KMS-11 (cell line): ENCODE measurements around the gene KRTAP10-8.

Experiments used
- H2AFZ ChIP-seq: fragments of 200-600 bp; sonication (generic); 2 replicates; pipeline ENCODE4 v1.6.1; 2016; ENCODE audit warnings: antibody characterized with exemption, mixed run types, low read depth
- H3K27ac ChIP-seq: fragments of 200-600 bp; sonication (generic); 2 replicates; pipeline ENCODE4 v1.6.1; 2016; ENCODE audit warnings: mild to moderate bottlenecking, mixed run types
- H3K27me3 ChIP-seq: fragments of 200-600 bp; sonication (generic); 2 replicates; pipeline ENCODE4 v1.6.1; 2017; ENCODE audit warnings: mild to moderate bottlenecking, low read depth, mixed run types, moderate library complexity; ENCODE audit not compliant: insufficient read depth
- H3K36me3 ChIP-seq: fragments of 200-600 bp; sonication (generic); 2 replicates; pipeline ENCODE4 v1.6.1; 2017; ENCODE audit warnings: mild to moderate bottlenecking, mixed run types; ENCODE audit not compliant: insufficient read depth
- H3K4me1 ChIP-seq: fragments of 200-600 bp; sonication (generic); 2 replicates; pipeline ENCODE4 v1.6.1; 2016; ENCODE audit warnings: mild to moderate bottlenecking, low read depth, mixed run types; ENCODE audit not compliant: poor library complexity, severe bottlenecking
- H3K4me2 ChIP-seq: fragments of 200-600 bp; sonication (generic); 2 replicates; pipeline ENCODE4 v1.7.0; 2016; ENCODE audit warnings: mild to moderate bottlenecking, mixed run types
- H3K4me3 ChIP-seq: fragments of 200-600 bp; sonication (generic); IDR thresholded peaks from 2 replicates; pipeline ENCODE4 v1.6.1; 2017; ENCODE audit warnings: low read depth, low read length, mixed read lengths; ENCODE audit not compliant: insufficient read depth
- H3K79me2 ChIP-seq: fragments of 200-600 bp; sonication (generic); 2 replicates; pipeline ENCODE4 v1.6.1; 2016; ENCODE audit warnings: low read depth, mixed run types; ENCODE audit not compliant: insufficient read depth
- H3K9ac ChIP-seq: fragments of 200-600 bp; sonication (generic); 2 replicates; pipeline ENCODE4 v1.6.1; 2016; ENCODE audit warnings: mild to moderate bottlenecking, mixed run types
- H4K20me1 ChIP-seq: fragments of 200-600 bp; sonication (generic); 2 replicates; pipeline ENCODE4 v1.6.1; 2016; ENCODE audit warnings: mild to moderate bottlenecking, mixed run types; ENCODE audit not compliant: insufficient read depth
- CTCF ChIP-seq: fragments of 200-600 bp; sonication (generic); conservative IDR thresholded peaks from 2 replicates; pipeline ENCODE4 v1.6.1; 2017; ENCODE audit warnings: low read depth, mild to moderate bottlenecking, antibody characterized with exemption, low read length, moderate library complexity, mixed read lengths

KRTAP10-8 gene

GRCh38 chr21:44583089-44583799 lies 28.6 kb upstream of the KRTAP10-8 start:
- no peak for TF ChIP-seq CTCF
- Histone ChIP-seq H3K4me1 (no peaks in the 10 kb centered on the region), H3K4me3 (no peak overlapping the region), H2AFZ (no peak overlapping the region), H3K36me3 (no peaks in the 10 kb centered on the region), H3K9ac (no peak overlapping the region), H3K79me2 (no peaks in the 10 kb centered on the region), H4K20me1 (no peaks in the 10 kb centered on the region), H3K4me2 (no peak overlapping the region), H3K27me3 (peaks cover 37% of the 10 kb centered on the region; the same call in 1 of the 2 replicates), H3K27ac (no peak overlapping the region)

- Histone ChIP-seq H3K27ac (no peak overlapping the region), H4K20me1 (no peaks in the 10 kb centered on the region), H3K4me2 (no peak overlapping the region), H2AFZ (no peak overlapping the region), H3K79me2 (no peaks in the 10 kb centered on the region), H3K4me3 (no peak overlapping the region), H3K4me1 (no peaks in the 10 kb centered on the region), H3K9ac (no peak overlapping the region), H3K36me3 (no peaks in the 10 kb centered on the region), H3K27me3 (peaks cover 36% of the 10 kb centered on the region; the same call in 1 of the 2 replicates)
- TF ChIP-seq CTCF, result no peak
These were observed 28.1 kb upstream of the KRTAP10-8 start for GRCh38 chr21:44583800-44584147.

- Histone ChIP-seq H3K4me1 (no peaks in the 10 kb centered on the region), H2AFZ (no peak overlapping the region), H3K36me3 (no peaks in the 10 kb centered on the region), H3K27ac (no peak overlapping the region), H3K79me2 (no peaks in the 10 kb centered on the region), H3K4me3 (no peak overlapping the region), H3K4me2 (no peak overlapping the region), H3K27me3 (peaks cover 37% of the 10 kb centered on the region; the same call in 1 of the 2 replicates), H4K20me1 (no peaks in the 10 kb centered on the region), H3K9ac (no peak overlapping the region)
- TF ChIP-seq CTCF, result no peak
These were observed 26.0 kb upstream of the KRTAP10-8 start for GRCh38 chr21:44585892-44586291.

GRCh38 chr21:44589094-44589493 lies 22.8 kb upstream of the KRTAP10-8 start:
- Histone ChIP-seq H3K9ac (no peak overlapping the region), H3K4me1 (no peaks in the 10 kb centered on the region), H3K27ac (no peak overlapping the region), H3K36me3 (no peaks in the 10 kb centered on the region), H4K20me1 (no peaks in the 10 kb centered on the region), H3K4me3 (no peak overlapping the region), H2AFZ (no peak overlapping the region), H3K27me3 (peaks cover 30% of the 10 kb centered on the region; the same call in 1 of the 2 replicates), H3K4me2 (no peak overlapping the region), H3K79me2 (no peaks in the 10 kb centered on the region)
- TF ChIP-seq CTCF, result no peak
